HEK293T (cell line): ENCODE results near the gene IFNA21.

ENCODE experiments used
- CTBP1 ChIP-seq: fragments of 450-650 bp; IDR thresholded peaks from 2 replicates; pipeline ENCODE4 v1.6.1; 2016; ENCODE audit warnings: borderline replicate concordance
- ELF4 ChIP-seq: fragments of 450-650 bp; IDR thresholded peaks from 2 replicates; pipeline ENCODE4 v1.6.1; 2017; ENCODE audit warnings: antibody characterized with exemption
- NFRKB ChIP-seq: fragments of 450-650 bp; IDR thresholded peaks from 2 replicates; pipeline ENCODE4 v1.6.1; 2016; ENCODE audit warnings: mild to moderate bottlenecking, moderate library complexity
- PKNOX1 ChIP-seq: fragments of 450-650 bp; IDR thresholded peaks from 2 replicates; pipeline ENCODE4 v1.6.1; 2016
- SUZ12 ChIP-seq: fragments of 450-650 bp; IDR thresholded peaks from 2 replicates; pipeline ENCODE4 v1.6.1; 2016; ENCODE audit warnings: mild to moderate bottlenecking

GRCh38 chr9:21205204-21205603, 38.7 kb upstream of the IFNA21 start:
- no peak for TF ChIP-seq PKNOX1
- no peak for TF ChIP-seq SUZ12
- no peak for TF ChIP-seq CTBP1
- no peak for TF ChIP-seq NFRKB
- TF ChIP-seq ELF4: no peak
